ENCODE measurements around the gene TACC2. TPM values are rescaled to one million over a fixed set of nuclear protein-coding genes. Genes with fewer than 3 reads are reported as not detected.

The TACC2 gene
- total and polyA plus RNA-seq, 2 donors (not counting 1 experiment from before 2014, with no cell fraction given), result not detected

GRCh38 chr10:121949451-121949850, 39.5 kb upstream of the TACC2 start:
- no peak overlapping the region for H3K4me2 ChIP-seq (replicated peaks; ENCODE audit: low read depth, low read length, poor library complexity, severe bottlenecking)
- H3K27me3 Mint-ChIP-seq, result no peaks in the 10 kb centered on the region
- H3K4me3 Mint-ChIP-seq, result no peak overlapping the region
- H3K9ac ChIP-seq (ENCODE audit: low read length), result no peak overlapping the region
- DNase-seq (no peak), ATAC-seq (ENCODE audit: low read depth) (no peak)
- H2AFZ ChIP-seq (ENCODE audit: insufficient read depth, low read depth, low read length, poor library complexity, severe bottlenecking), result no peak overlapping the region
- H3K36me3 ChIP-seq (replicated peaks in 1 of 2; ENCODE audit: control extremely low read depth in 1 of 2, control insufficient read depth in 1 of 2, extremely low read depth in 1 of 2, insufficient read depth in 2 of 2, low read length in 1 of 2), result no peaks in the 10 kb centered on the region
- no peaks in the 10 kb centered on the region for H3K9me3 ChIP-seq (ENCODE audit: control extremely low read depth in 1 of 3, control insufficient read depth in 2 of 3, insufficient read depth in 1 of 3, low read length in 2 of 3)
- H3K27ac Mint-ChIP-seq, result no peak overlapping the region
- no peaks in the 10 kb centered on the region for H4K20me1 ChIP-seq (ENCODE audit: control insufficient read depth, insufficient read depth, low read length, poor library complexity, severe bottlenecking)
- ChIA-PET CTCF (no interaction called here), POLR2A (no interaction called here)
- 100% methylated on average over 1 of the region's 3 CpGs for WGBS (ENCODE audit: insufficient coverage)
- no peak overlapping the region for H3K27ac ChIP-seq (ENCODE audit: low read length in 2 of 2)
- H3K4me3 ChIP-seq (ENCODE audit: control extremely low read depth in 1 of 5, extremely low read depth in 1 of 5, insufficient read depth in 1 of 5, low read depth in 2 of 5, low read length in 4 of 5), result no peak overlapping the region
- H3K79me2 ChIP-seq (ENCODE audit: control insufficient read depth, insufficient read depth, low read length), result no peaks in the 10 kb centered on the region
- TF ChIP-seq EZH2 (IDR thresholded peaks at IDR 0.05; ENCODE audit: borderline replicate concordance, insufficient read depth, low read depth, low read length, poor library complexity, severe bottlenecking), result no peak
- TF ChIP-seq CTCF (IDR thresholded peaks at IDR 0.05), result no peak
- no peaks in the 10 kb centered on the region for H3K4me1 Mint-ChIP-seq
- no peaks in the 10 kb centered on the region for H3K4me1 ChIP-seq (ENCODE audit: control insufficient read depth in 2 of 2, insufficient read depth in 2 of 2, low read length in 2 of 2)
- H3K27me3 ChIP-seq (replicated peaks in 1 of 4; ENCODE audit: control extremely low read depth in 1 of 4, control insufficient read depth in 3 of 4, insufficient read depth in 4 of 4, low read length in 3 of 4), result no peaks in the 10 kb centered on the region
- intact Hi-C loops (cut with micrococcal nuclease), result no loop called here
- H3K9me3 Mint-ChIP-seq (ENCODE audit: insufficient read depth), result no peaks in the 10 kb centered on the region

- H3K27ac ChIP-seq (ENCODE audit: low read length in 2 of 2), result no peak overlapping the region
- CTCF ChIA-PET, result no interaction called here
- no peaks in the 10 kb centered on the region for H3K27me3 Mint-ChIP-seq
- no peaks in the 10 kb centered on the region for H3K4me1 Mint-ChIP-seq
- H4K20me1 ChIP-seq (ENCODE audit: control insufficient read depth, insufficient read depth, low read length, poor library complexity, severe bottlenecking), result no peaks in the 10 kb centered on the region
- intact Hi-C loops (cut with micrococcal nuclease), result no loop called here
- 100% methylated on average over 4 of the region's 5 CpGs for WGBS (ENCODE audit: insufficient coverage)
- POLR2A ChIA-PET, result no interaction called here
- H3K9ac ChIP-seq (ENCODE audit: low read length), result no peak overlapping the region
- no peaks in the 10 kb centered on the region for H3K4me1 ChIP-seq (ENCODE audit: control insufficient read depth in 2 of 2, insufficient read depth in 2 of 2, low read length in 2 of 2)
- no peak overlapping the region for H2AFZ ChIP-seq (ENCODE audit: insufficient read depth, low read depth, low read length, poor library complexity, severe bottlenecking)
- no peaks in the 10 kb centered on the region for H3K79me2 ChIP-seq (ENCODE audit: control insufficient read depth, insufficient read depth, low read length)
- no peak overlapping the region for H3K4me3 ChIP-seq (ENCODE audit: control extremely low read depth in 1 of 5, extremely low read depth in 1 of 5, insufficient read depth in 1 of 5, low read depth in 2 of 5, low read length in 4 of 5)
- no peak overlapping the region for H3K4me3 Mint-ChIP-seq
- no peak for DNase-seq
- no peak overlapping the region for H3K4me2 ChIP-seq (replicated peaks; ENCODE audit: low read depth, low read length, poor library complexity, severe bottlenecking)
- peaks cover 1 to 8% of the 10 kb centered on the region in 2 experiments for H3K36me3 ChIP-seq (replicated peaks in 1 of 2; ENCODE audit: control extremely low read depth in 1 of 2, control insufficient read depth in 1 of 2, extremely low read depth in 1 of 2, insufficient read depth in 2 of 2, low read length in 1 of 2)
- H3K9me3 ChIP-seq (ENCODE audit: control extremely low read depth in 1 of 3, control insufficient read depth in 2 of 3, insufficient read depth in 1 of 3, low read length in 2 of 3), result no peaks in the 10 kb centered on the region
- no peak for ATAC-seq (ENCODE audit: low read depth)
- no peaks in the 10 kb centered on the region for H3K27me3 ChIP-seq (replicated peaks in 1 of 4; ENCODE audit: control extremely low read depth in 1 of 4, control insufficient read depth in 3 of 4, insufficient read depth in 4 of 4, low read length in 3 of 4)
- no peak overlapping the region for H3K27ac Mint-ChIP-seq
- TF ChIP-seq CTCF (IDR thresholded peaks at IDR 0.05), result no peak
- no peak for TF ChIP-seq EZH2 (IDR thresholded peaks at IDR 0.05; ENCODE audit: borderline replicate concordance, insufficient read depth, low read depth, low read length, poor library complexity, severe bottlenecking)
- no peaks in the 10 kb centered on the region for H3K9me3 Mint-ChIP-seq (ENCODE audit: insufficient read depth)
Measured at GRCh38 chr10:121952226-121952625, 36.7 kb upstream of the TACC2 start.

Measured in B cell (primary cell).